ENCODE data around the gene NXF1.

NXF1 gene

GRCh38 chr11:62804310-62805075 lies 747 bp downstream of the NXF1 start:
- no peak for DNase-seq (ENCODE audit: low read depth, low spot score)
- CTCF ChIA-PET = interaction anchor here (0.6 to 5.7 kb wide), 4 partner anchors 9 to 25 kb away, joined by 3 to 49 read pairs (median 4); partner anchors contain the start of gene TMEM179B
- H3K4me3 ChIP-seq (ENCODE audit: low read depth, low read length) = peak overlapping the region; percentile 81
- POLR2A ChIA-PET = interaction anchor here (0.7 to 1.6 kb wide), 12 partner anchors 8 to 262 kb away, joined by 3 to 7 read pairs (median 4); partner anchors contain the start of genes POLR2G and TMEM223
- no peak for TF ChIP-seq CTCF (IDR thresholded peaks at IDR 0.05; ENCODE audit: insufficient read depth, low read length, missing control alignments)

DNA sequence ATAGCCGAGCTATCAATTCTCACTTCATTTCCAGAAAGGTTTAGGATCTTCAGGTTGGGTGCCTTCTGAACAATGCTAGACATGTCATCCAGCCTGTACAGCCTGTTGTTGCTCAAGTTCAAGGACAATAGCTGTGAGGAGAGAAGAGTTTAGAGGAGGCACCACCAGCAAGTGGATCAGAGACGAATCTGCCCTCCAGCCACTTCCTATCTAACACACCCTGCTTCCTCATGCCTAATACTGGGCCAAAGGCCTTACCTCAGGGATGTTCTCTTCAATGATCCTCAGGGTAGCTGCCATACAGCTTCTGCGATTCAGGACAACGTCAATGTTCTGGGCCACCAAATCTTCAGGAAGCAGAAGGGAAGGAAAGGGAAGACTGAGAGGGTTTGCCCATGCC lies 4.2 kb downstream of the NXF1 start:
- H3K4me3 ChIP-seq (ENCODE audit: low read depth, low read length) = no peak overlapping the region
- no peak for DNase-seq (ENCODE audit: low read depth, low spot score)
- ChIA-PET POLR2A (interaction anchor here (0.8 to 1.6 kb wide), 2 partner anchors 40 to 54 kb away, joined by 3 to 5 read pairs; no protein-coding TSS in a partner anchor), CTCF (interaction anchor here (0.5 to 5.7 kb wide), 3 partner anchors 11 to 344 kb away, joined by 3 to 49 read pairs (median 11); partner anchors contain the start of gene TMEM179B)
- no peak for TF ChIP-seq CTCF (IDR thresholded peaks at IDR 0.05; ENCODE audit: insufficient read depth, low read length, missing control alignments)

DNA sequence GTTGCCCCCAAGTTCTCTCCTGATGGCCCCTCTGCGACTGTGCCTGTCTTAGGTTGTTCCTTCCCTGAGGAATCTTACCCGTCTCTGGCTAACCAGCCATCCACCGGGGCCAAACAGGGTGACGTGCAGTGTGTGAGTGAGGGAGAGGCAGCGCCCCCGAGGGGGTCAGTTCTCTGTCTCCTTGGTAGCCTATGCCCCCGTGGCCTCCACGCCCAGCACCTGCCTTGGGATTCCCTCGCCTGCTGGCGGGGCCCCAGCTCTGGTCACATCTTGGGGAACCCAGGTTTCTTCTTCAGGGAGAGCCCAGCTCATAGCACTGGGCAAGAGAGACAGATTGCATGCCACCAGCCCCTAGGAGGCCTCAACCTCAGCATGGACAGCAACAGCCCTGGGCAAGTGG lies 5.8 kb downstream of the NXF1 start:
- TF ChIP-seq CTCF (IDR thresholded peaks at IDR 0.05; ENCODE audit: insufficient read depth, low read length, missing control alignments) = no peak
- no peak overlapping the region for H3K4me3 ChIP-seq (ENCODE audit: low read depth, low read length)
- no peak for DNase-seq (ENCODE audit: low read depth, low spot score)
- ChIA-PET CTCF (interaction anchor here (5.7 kb wide), 1 partner anchor 13 kb away, joined by 49 read pairs; the partner anchor contains the start of gene TMEM179B), POLR2A (interaction anchor here (1.6 kb wide), 1 partner anchor 9 kb away, joined by 3 read pairs; no protein-coding TSS in a partner anchor)

DNA sequence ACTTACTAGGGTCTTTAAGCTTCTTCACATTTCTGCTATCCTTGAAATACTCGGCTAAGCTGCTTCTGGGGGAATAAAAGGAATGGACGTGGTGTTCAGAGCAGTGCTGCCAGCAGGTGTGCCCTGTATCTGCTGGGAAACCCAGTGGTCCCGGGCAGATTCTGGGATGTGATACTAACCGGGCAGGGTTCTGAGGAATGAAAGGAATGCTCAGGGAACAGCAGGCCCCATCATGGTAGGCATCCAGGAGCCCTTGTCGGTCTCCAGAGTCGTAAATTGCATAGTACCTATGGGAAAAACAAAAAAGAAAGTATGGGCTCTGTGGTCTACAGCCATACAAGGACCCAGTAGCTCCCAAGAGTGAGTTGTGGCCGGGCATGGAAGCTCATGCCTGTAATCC lies 9.0 kb downstream of the NXF1 start:
- TF ChIP-seq CTCF (IDR thresholded peaks at IDR 0.05; ENCODE audit: insufficient read depth, low read length, missing control alignments) = no peak
- ChIA-PET CTCF (interaction anchor here (0.6 to 4.8 kb wide), 3 partner anchors 8 to 65 kb away, joined by 4 to 36 read pairs (median 6); partner anchors contain the start of gene TMEM179B), POLR2A (interaction anchor here (0.7 to 1.7 kb wide), 2 partner anchors 8 to 9 kb away, joined by 3 to 5 read pairs; partner anchors contain the start of gene TMEM179B)
- no peak for DNase-seq (ENCODE audit: low read depth, low spot score)
- no peak overlapping the region for H3K4me3 ChIP-seq (ENCODE audit: low read depth, low read length)

- CTCF ChIA-PET = interaction anchor here (1.6 to 4.8 kb wide), 3 partner anchors 8 to 34 kb away, joined by 4 to 36 read pairs (median 6); partner anchors contain the start of gene TMEM179B
- no peak for DNase-seq (ENCODE audit: low read depth, low spot score)
- no peak overlapping the region for H3K4me3 ChIP-seq (ENCODE audit: low read depth, low read length)
- POLR2A ChIA-PET = interaction anchor here (0.6 to 1.6 kb wide), 4 partner anchors 9 to 47 kb away, joined by 3 to 4 read pairs (median 4); partner anchors contain the start of genes NXF1 and WDR74
- no peak for TF ChIP-seq CTCF (IDR thresholded peaks at IDR 0.05; ENCODE audit: insufficient read depth, low read length, missing control alignments)
Measured at GRCh38 chr11:62794201-62794775, 11.0 kb downstream of the NXF1 start.

DNA sequence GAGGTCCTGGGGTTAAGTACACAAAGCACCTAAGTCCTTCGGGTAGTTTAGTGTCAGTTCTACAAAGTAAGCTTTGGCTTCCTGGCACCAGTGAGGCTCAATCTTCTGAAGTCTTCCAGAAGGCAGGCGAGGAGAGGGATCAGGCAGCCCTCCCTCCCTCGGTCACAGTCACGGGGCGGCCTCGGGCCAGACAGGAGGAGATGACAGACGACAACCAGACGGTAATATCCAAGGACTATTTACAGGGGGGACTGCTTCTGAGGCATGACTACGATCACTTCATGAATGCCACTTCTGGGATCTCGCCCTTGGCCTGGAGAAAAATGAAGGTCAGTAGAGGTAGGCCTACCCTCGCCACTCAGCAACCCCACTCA lies 13.1 kb downstream of the NXF1 start:
- DNase-seq (ENCODE audit: low read depth, low spot score) = no peak
- H3K4me3 ChIP-seq (ENCODE audit: low read depth, low read length) = peak overlapping the region; percentile 33
- no peak for TF ChIP-seq CTCF (IDR thresholded peaks at IDR 0.05; ENCODE audit: insufficient read depth, low read length, missing control alignments)
- ChIA-PET POLR2A (interaction anchor here (0.6 to 2.0 kb wide), 4 partner anchors 12 to 49 kb away, joined by 3 to 7 read pairs (median 4); partner anchors contain the start of gene STX5), CTCF (no interaction called here)

Measured in AG04449 (cell line).